B cell (primary cell): Measurements from ENCODE around the gene CFAP61.

Source experiments
- EZH2 ChIP-seq: IDR thresholded peaks from 2 replicates; pipeline ENCODE4 v1.6.1; 2012; ENCODE audit warnings: borderline replicate concordance, low read depth, mild to moderate bottlenecking, moderate library complexity, low read length; ENCODE audit not compliant: insufficient read depth, poor library complexity, severe bottlenecking
- TF ChIP-seq, protein P1 (sequence below): fragments of 200-600 bp; IDR thresholded peaks from one replicate; pipeline ENCODE4 v1.8.0; 2022; ENCODE audit warnings: antibody characterized with exemption, mild to moderate bottlenecking

DNA sequence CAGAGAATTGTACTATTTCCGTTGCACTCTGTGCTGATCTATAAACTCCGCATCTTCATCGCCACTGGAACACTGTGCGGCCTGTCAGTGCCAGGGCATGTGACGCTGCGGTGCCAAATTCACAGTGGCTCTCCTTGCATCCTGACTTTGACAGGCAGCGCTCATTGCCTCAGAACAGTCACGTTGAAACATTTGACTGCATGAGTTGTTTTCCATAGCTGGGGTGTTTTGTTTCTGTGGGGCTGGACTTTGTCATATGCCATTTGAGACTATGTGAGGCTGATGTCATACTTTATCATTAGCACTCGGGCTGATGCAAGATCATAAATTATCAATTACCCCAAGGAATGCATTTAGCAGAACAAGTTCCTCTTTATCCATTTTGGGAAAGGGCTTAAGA, 32.7 kb downstream of the CFAP61 start:
- TF ChIP-seq, protein P1, sequence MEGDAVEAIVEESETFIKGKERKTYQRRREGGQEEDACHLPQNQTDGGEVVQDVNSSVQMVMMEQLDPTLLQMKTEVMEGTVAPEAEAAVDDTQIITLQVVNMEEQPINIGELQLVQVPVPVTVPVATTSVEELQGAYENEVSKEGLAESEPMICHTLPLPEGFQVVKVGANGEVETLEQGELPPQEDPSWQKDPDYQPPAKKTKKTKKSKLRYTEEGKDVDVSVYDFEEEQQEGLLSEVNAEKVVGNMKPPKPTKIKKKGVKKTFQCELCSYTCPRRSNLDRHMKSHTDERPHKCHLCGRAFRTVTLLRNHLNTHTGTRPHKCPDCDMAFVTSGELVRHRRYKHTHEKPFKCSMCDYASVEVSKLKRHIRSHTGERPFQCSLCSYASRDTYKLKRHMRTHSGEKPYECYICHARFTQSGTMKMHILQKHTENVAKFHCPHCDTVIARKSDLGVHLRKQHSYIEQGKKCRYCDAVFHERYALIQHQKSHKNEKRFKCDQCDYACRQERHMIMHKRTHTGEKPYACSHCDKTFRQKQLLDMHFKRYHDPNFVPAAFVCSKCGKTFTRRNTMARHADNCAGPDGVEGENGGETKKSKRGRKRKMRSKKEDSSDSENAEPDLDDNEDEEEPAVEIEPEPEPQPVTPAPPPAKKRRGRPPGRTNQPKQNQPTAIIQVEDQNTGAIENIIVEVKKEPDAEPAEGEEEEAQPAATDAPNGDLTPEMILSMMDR, result no peak
- TF ChIP-seq EZH2, result no peak
